Natural killer cell (primary cell): Measurements from ENCODE around the gene BNIP3. TPM values are rescaled to one million over a fixed set of nuclear protein-coding genes. Genes with fewer than 3 reads are reported as not detected.

Experiments used
- ATAC-seq, 3 donors: fragments of 150-1000 bp in 2 of 3; fragments of 200-7000 bp in 1 of 3; cut with Tn5 transposase; 1 replicate in 1 of 3; 2 replicates in 2 of 3; pipeline ENCODE4 v1.10.0; 2021; ENCODE audit warnings: mild to moderate bottlenecking in 2 of 3, moderate library complexity in 2 of 3
- DNase-seq, 2 donors: peaks; one replicate each; pipeline versions ENCODE4 v3.0.0 to v3.0.0-alpha.2; 2013 to 2021; ENCODE audit warnings: mixed read lengths in 1 of 2
- H3K27ac ChIP-seq: one replicate; pipeline ENCODE4 v1.5.1; 2013; ENCODE audit warnings: mild to moderate bottlenecking, low read length
- H3K27me3 ChIP-seq: one replicate; pipeline ENCODE4 v1.6.1; 2013; ENCODE audit warnings: low read length; ENCODE audit not compliant: control insufficient read depth, insufficient read depth
- H3K36me3 ChIP-seq: one replicate; pipeline ENCODE4 v1.6.1; 2013; ENCODE audit warnings: low read length; ENCODE audit not compliant: control insufficient read depth, insufficient read depth
- H3K4me1 ChIP-seq: one replicate; pipeline ENCODE4 v1.6.1; 2013; ENCODE audit warnings: low read length; ENCODE audit not compliant: control insufficient read depth, insufficient read depth
- H3K4me3 ChIP-seq: one replicate; pipeline ENCODE4 v1.5.1; 2013; ENCODE audit warnings: low read length
- H3K9me3 ChIP-seq: one replicate; pipeline ENCODE4 v1.6.1; 2013; ENCODE audit warnings: low read length; ENCODE audit not compliant: control insufficient read depth, insufficient read depth
- H3K27ac Mint-ChIP-seq, 2 donors: one replicate each; pipeline ENCODE4 v1.8.0; 2022; ENCODE audit warnings: mild to moderate bottlenecking in 2 of 2, mixed read lengths in 2 of 2, moderate library complexity in 1 of 2
- H3K27me3 Mint-ChIP-seq, 2 donors: one replicate each; pipeline ENCODE4 v1.8.0; 2022; ENCODE audit warnings: low read depth in 2 of 2, mixed read lengths in 2 of 2
- H3K36me3 Mint-ChIP-seq: one replicate; pipeline ENCODE4 v1.8.0; 2022; ENCODE audit warnings: mixed read lengths
- H3K4me1 Mint-ChIP-seq, 2 donors: one replicate each; pipeline ENCODE4 v1.8.0; 2022; ENCODE audit warnings: mixed read lengths in 2 of 2
- H3K4me3 Mint-ChIP-seq: one replicate; pipeline ENCODE4 v1.8.0; 2022; ENCODE audit warnings: mild to moderate bottlenecking, moderate library complexity, mixed read lengths
- H3K9me3 Mint-ChIP-seq, 2 donors: one replicate each; pipeline ENCODE4 v1.8.0; 2022; ENCODE audit warnings: mixed read lengths in 2 of 2
- CTCF ChIP-seq: fragments of 200-600 bp; IDR thresholded peaks from one replicate; pipeline ENCODE4 v1.8.0; 2022; ENCODE audit warnings: antibody characterized with exemption
- WGBS: methylation state at CpG from one replicate; pipeline ENCODE4 v1.1.7; 2013; ENCODE audit warnings: missing lambda C conversion rate; ENCODE audit not compliant: insufficient coverage; 5-methylcytosine and 5-hydroxymethylcytosine counted together
- intact Hi-C: fragments of 100-400 bp; cut with micrococcal nuclease; formaldehyde crosslinking; loops from one replicate; pipeline ENCODE4 v1.14.2; 2022
- total RNA-seq, 4 donors: library from RNA; stranded (reverse); fragments of 120-200 nt in 1 of 4; gene quantifications; one replicate each; pipeline versions ENCODE4 v1.2.3 to v1.2.4, GENCODE V29; 2013 to 2022

Gene BNIP3
- total RNA-seq, 3 donors from 2014 or later (not counting 1 experiment from before 2014, with no cell fraction given) = 9.9 to 12.9 (median 12.1) TPM

- Mint-ChIP-seq H3K27ac (no peak overlapping the region), H3K4me1 (peaks cover 49 to 73% of the 10 kb centered on the region in 2 donors), H3K27me3 (no peaks in the 10 kb centered on the region), H3K36me3 (no peaks in the 10 kb centered on the region), H3K9me3 (no peaks in the 10 kb centered on the region), H3K4me3 (no peak overlapping the region)
- no peaks in the 10 kb centered on the region for H3K9me3 ChIP-seq
- 93% methylated on average over 13 of the region's 13 CpGs for WGBS
- H3K36me3 ChIP-seq = no peaks in the 10 kb centered on the region
- TF ChIP-seq CTCF = no peak
- peaks cover 23% of the 10 kb centered on the region for H3K4me1 ChIP-seq
- H3K4me3 ChIP-seq = no peak overlapping the region
- DNase-seq = no peak
- intact Hi-C loops = no loop called here
- ATAC-seq = no peak
- H3K27me3 ChIP-seq = no peaks in the 10 kb centered on the region
- no peak overlapping the region for H3K27ac ChIP-seq
These were observed 4.2 kb downstream of the BNIP3 start for GRCh38 chr10:131977323-131978096.

DNA sequence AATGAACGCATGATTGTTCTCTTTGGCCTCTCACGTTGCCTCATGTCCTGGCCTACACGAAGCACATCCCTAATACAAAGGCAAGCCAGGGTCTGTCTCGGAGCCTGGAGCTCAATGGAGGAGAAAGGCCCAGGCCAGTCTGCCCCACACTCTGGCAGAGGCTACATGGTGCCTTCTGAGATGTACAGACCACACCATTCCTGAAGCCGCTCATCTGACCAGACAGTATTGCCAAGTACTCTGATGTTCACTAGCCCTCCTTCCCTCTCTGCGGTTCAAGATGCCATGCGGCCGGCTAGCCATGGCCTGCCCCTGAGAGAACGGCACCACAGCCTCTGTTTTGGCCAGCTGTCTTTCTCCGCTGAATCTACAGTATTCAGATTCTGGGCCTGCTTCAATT is 5.9 kb downstream of the BNIP3 start:
- Histone ChIP-seq H3K4me1 (peaks cover 25% of the 10 kb centered on the region), H3K9me3 (no peaks in the 10 kb centered on the region), H3K36me3 (no peaks in the 10 kb centered on the region), H3K27ac (no peak overlapping the region), H3K4me3 (no peak overlapping the region), H3K27me3 (no peaks in the 10 kb centered on the region)
- Mint-ChIP-seq H3K4me1 (peaks cover 54 to 80% of the 10 kb centered on the region in 2 donors), H3K27me3 (no peaks in the 10 kb centered on the region), H3K4me3 (no peak overlapping the region), H3K36me3 (no peaks in the 10 kb centered on the region), H3K9me3 (no peaks in the 10 kb centered on the region), H3K27ac (no peak overlapping the region)
- TF ChIP-seq CTCF = no peak
- intact Hi-C loops = no loop called here
- no peak for DNase-seq
- WGBS = 95% methylated on average over 10 of the region's 10 CpGs
- no peak for ATAC-seq

DNA sequence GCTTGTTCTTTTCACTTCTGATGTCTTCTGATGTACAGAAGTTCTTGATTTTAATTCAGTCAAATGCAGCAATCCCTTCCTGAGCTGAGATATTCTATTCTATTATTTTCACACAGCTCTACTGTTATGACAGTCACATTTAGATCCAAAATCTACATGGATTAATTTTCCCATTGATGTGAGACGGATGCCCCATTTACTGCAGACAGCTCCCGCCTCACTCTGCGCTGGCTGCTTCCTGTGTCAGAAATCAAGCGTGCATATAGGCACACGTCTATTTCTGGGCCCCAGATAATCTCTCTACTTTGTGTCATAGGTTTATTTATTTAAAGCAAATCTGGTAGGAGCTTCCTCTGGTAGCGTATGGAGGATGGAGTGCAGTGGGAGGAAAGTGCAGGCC is 6.7 kb downstream of the BNIP3 start:
- intact Hi-C loops = no loop called here
- no peak overlapping the region for H3K4me3 Mint-ChIP-seq
- no peaks in the 10 kb centered on the region for H3K27me3 ChIP-seq
- no peaks in the 10 kb centered on the region for H3K36me3 Mint-ChIP-seq
- no peak overlapping the region for H3K27ac ChIP-seq
- peaks cover 22% of the 10 kb centered on the region for H3K4me1 ChIP-seq
- H3K27me3 Mint-ChIP-seq = no peaks in the 10 kb centered on the region
- H3K4me3 ChIP-seq = no peak overlapping the region
- ATAC-seq (no peak), DNase-seq (peak in 1 of 2 donors; percentile 42)
- WGBS = 72% methylated on average over 6 of the region's 6 CpGs
- TF ChIP-seq CTCF = no peak
- peaks cover 4% of the 10 kb centered on the region for H3K36me3 ChIP-seq
- H3K9me3 Mint-ChIP-seq = no peaks in the 10 kb centered on the region
- H3K4me1 Mint-ChIP-seq = peaks cover 52 to 75% of the 10 kb centered on the region in 2 donors
- peak overlapping the region in 1 of 2 donors; percentile 43 for H3K27ac Mint-ChIP-seq
- H3K9me3 ChIP-seq = no peaks in the 10 kb centered on the region
